Neuronal stem cell (in vitro differentiated cells): ENCODE data around the gene MAP10. TPM values are rescaled to one million over a fixed set of nuclear protein-coding genes. Genes with fewer than 3 reads are reported as not detected.

Experiments used
- DNase-seq: peaks from one replicate; pipeline ENCODE4 v3.0.0-alpha.2; 2013; ENCODE audit warnings: low spot score
- H2AFZ ChIP-seq: one replicate; pipeline ENCODE4 v1.6.1; 2013; ENCODE audit warnings: mild to moderate bottlenecking, low read length, inconsistent platforms
- H2AK5ac ChIP-seq: 2 replicates; pipeline ENCODE4 v1.6.1; 2013; ENCODE audit warnings: low read depth, mild to moderate bottlenecking, inconsistent platforms, low read length, moderate library complexity, mixed read lengths
- H2BK120ac ChIP-seq: 2 replicates; pipeline ENCODE4 v1.6.1; 2013; ENCODE audit warnings: low read depth, mild to moderate bottlenecking, inconsistent platforms, low read length, moderate library complexity, mixed read lengths
- H2BK12ac ChIP-seq: one replicate; pipeline ENCODE4 v1.6.1; 2013; ENCODE audit warnings: low read length, inconsistent platforms
- H2BK15ac ChIP-seq: 2 replicates; pipeline ENCODE4 v1.6.1; 2013; ENCODE audit warnings: mild to moderate bottlenecking, low read length, inconsistent platforms, mixed read lengths
- H2BK5ac ChIP-seq: one replicate; pipeline ENCODE4 v1.6.1; 2013; ENCODE audit warnings: inconsistent platforms, mild to moderate bottlenecking, low read length, moderate library complexity
- H3K14ac ChIP-seq: one replicate; pipeline ENCODE4 v1.6.1; 2013; ENCODE audit warnings: low read length, inconsistent platforms
- H3K18ac ChIP-seq: 2 replicates; pipeline ENCODE4 v1.6.1; 2013; ENCODE audit warnings: low read length, inconsistent platforms
- H3K23ac ChIP-seq: 2 replicates; pipeline ENCODE4 v1.6.1; 2013; ENCODE audit warnings: low read depth, mild to moderate bottlenecking, mixed read lengths, low read length, inconsistent platforms; ENCODE audit not compliant: poor library complexity
- H3K27ac ChIP-seq: replicated peaks from 3 replicates; pipeline ENCODE4 v1.5.1; 2013; ENCODE audit warnings: low read length, inconsistent platforms
- H3K27me3 ChIP-seq, 3 experiments: 2 replicates each; pipeline ENCODE4 v1.6.1; 2013; ENCODE audit warnings: low read length in 3 of 3, mild to moderate bottlenecking in 2 of 3, inconsistent platforms in 1 of 3, low read depth in 1 of 3, mixed read lengths in 1 of 3, moderate library complexity in 1 of 3; ENCODE audit not compliant: control insufficient read depth in 3 of 3, insufficient read depth in 3 of 3
- H3K36me3 ChIP-seq, 2 donors: replicated peaks in 1 of 2; 2 replicates each; pipeline ENCODE4 v1.6.1; 2013; ENCODE audit warnings: low read length in 2 of 2; ENCODE audit not compliant: control insufficient read depth in 2 of 2, insufficient read depth in 2 of 2
- H3K4ac ChIP-seq: 2 replicates; pipeline ENCODE4 v1.6.1; 2013; ENCODE audit warnings: inconsistent platforms, mild to moderate bottlenecking, low read length, moderate library complexity
- H3K4me1 ChIP-seq, 2 donors: 1 replicate in 1 of 2; 2 replicates in 1 of 2; pipeline ENCODE4 v1.6.1; 2013; ENCODE audit warnings: low read length in 2 of 2, low read depth in 1 of 2; ENCODE audit not compliant: control insufficient read depth in 2 of 2, insufficient read depth in 1 of 2
- H3K4me2 ChIP-seq: one replicate; pipeline ENCODE4 v1.6.1; 2013; ENCODE audit warnings: mild to moderate bottlenecking, low read length, inconsistent platforms; ENCODE audit not compliant: insufficient read depth, poor library complexity, severe bottlenecking
- H3K4me3 ChIP-seq, 2 donors: 2 replicates each; pipeline ENCODE4 v1.5.1; 2013; ENCODE audit warnings: low read length in 2 of 2, mild to moderate bottlenecking in 2 of 2, inconsistent platforms in 1 of 2, moderate library complexity in 1 of 2
- H3K79me1 ChIP-seq: one replicate; pipeline ENCODE4 v1.6.1; 2013; ENCODE audit warnings: low read depth, mild to moderate bottlenecking, inconsistent platforms, low read length, moderate library complexity
- H3K9ac ChIP-seq: one replicate; pipeline ENCODE4 v1.6.1; 2013; ENCODE audit warnings: mild to moderate bottlenecking, low read depth, low read length, inconsistent platforms; ENCODE audit not compliant: poor library complexity
- H3K9me3 ChIP-seq, 2 donors: replicated peaks in 1 of 2; 2 replicates each; pipeline versions ENCODE3 to v1.6.1; 2013; ENCODE audit warnings: low read length in 2 of 2, mild to moderate bottlenecking in 2 of 2, inconsistent platforms in 1 of 2, low read depth in 1 of 2, mixed read lengths in 1 of 2, moderate library complexity in 1 of 2; ENCODE audit not compliant: control insufficient read depth in 2 of 2, insufficient read depth in 1 of 2
- H4K8ac ChIP-seq: one replicate; pipeline ENCODE4 v1.6.1; 2013; ENCODE audit warnings: low read depth, mild to moderate bottlenecking, inconsistent platforms, low read length, moderate library complexity
- H4K91ac ChIP-seq: one replicate; pipeline ENCODE4 v1.6.1; 2013; ENCODE audit warnings: low read length, low read depth, mild to moderate bottlenecking, inconsistent platforms; ENCODE audit not compliant: poor library complexity
- WGBS, 2 donors: extraction: QIAGEN DNeasy Blood & Tissue Kit; methylation state at CpG; one replicate each; pipeline ENCODE4 v1.1.7; 2013; ENCODE audit warnings: missing lambda C conversion rate in 2 of 2, mixed read lengths in 1 of 2; ENCODE audit not compliant: insufficient read length in 2 of 2, insufficient replicate concordance in 1 of 2; ENCODE audit errors: extremely low coverage in 2 of 2; 5-methylcytosine and 5-hydroxymethylcytosine counted together
- polyA plus RNA-seq, 2 experiments: library from polyadenylated mRNA; stranded (reverse); fragments of 200-250 nt; gene quantifications; one replicate each; pipeline ENCODE4 v1.2.3, GENCODE V29; 2013

The MAP10 gene
- polyA plus RNA-seq (2013, experiment 1 of 2) = 2.5 TPM
- polyA plus RNA-seq (2013, experiment 2 of 2) = 2.3 TPM

DNA sequence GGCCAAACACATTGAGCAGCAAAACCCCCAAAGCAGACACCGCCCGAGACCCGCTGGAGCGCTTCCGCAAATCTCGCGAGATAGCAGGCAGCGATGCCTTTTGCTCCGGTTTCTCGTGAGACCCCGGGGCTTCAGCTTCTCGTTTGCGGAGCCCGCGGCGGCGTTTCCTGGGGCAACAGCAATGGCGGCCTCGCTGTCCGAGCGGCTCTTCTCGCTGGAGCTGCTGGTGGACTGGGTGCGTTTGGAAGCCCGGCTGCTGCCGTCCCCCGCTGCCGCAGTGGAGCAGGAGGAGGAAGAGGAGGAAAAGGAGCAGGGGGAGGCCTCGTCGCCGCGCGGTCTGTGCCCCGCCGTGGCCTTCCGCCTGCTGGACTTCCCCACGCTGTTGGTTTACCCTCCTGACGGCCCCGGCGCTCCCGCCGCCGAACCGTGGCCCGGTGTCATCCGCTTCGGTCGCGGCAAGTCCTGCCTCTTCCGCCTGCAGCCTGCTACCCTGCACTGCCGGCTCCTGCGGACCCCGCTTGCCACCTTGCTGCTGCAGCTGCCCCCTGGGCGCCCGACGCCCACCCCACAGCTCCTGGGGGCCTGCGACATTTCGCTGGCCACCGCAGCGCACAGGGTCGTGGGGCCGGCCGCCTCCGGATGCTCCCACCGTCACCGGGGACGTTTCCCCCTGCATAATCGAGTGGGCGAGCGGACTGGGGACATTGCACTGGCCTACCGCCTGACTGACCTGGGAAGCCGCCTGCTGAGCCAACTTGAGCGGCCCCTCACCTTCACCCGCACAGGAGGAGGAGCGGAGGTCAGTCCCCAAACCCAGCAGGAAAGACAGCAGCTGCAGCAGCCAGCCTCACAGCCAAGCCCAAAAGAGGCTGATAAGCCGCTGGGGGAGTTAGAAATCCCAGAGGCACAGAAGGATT is at the start of gene MAP10:
Gene MAP10 (plus strand): TSS at position 148 of the 917 bp plus-strand sequence. CDS start 34 bp downstream, at position 182.
- H3K36me3 ChIP-seq = no peaks in the 10 kb centered on the region
- peak within 1 kb of the TSS in 1 of 2 donors; percentile 88 for H3K4me3 ChIP-seq
- H3K9ac ChIP-seq = peak within 1 kb of the TSS; percentile 99
- peak within 1 kb of the TSS; percentile 27 for H3K14ac ChIP-seq
- peak within 1 kb of the TSS; percentile 85 for H2AK5ac ChIP-seq
- peak; percentile 74 for DNase-seq
- H3K9me3 ChIP-seq = no peaks in the 10 kb centered on the region
- H2BK5ac ChIP-seq = peak within 1 kb of the TSS; percentile 46
- peak within 1 kb of the TSS; percentile 89 for H4K91ac ChIP-seq
- H2BK120ac ChIP-seq = peak within 1 kb of the TSS; percentile 50
- peak within 1 kb of the TSS; percentile 73 for H3K27ac ChIP-seq
- H3K23ac ChIP-seq = peak within 1 kb of the TSS; percentile 97
- no CpG with 5 or more reads among the region's 75 CpGs for WGBS, 2 donors
- peaks cover 0 to 4% of the 10 kb centered on the region in 2 donors for H3K4me1 ChIP-seq
- H3K27me3 ChIP-seq = no peaks in the 10 kb centered on the region
- no peak within 1 kb of the TSS for H2AFZ ChIP-seq
- peak within 1 kb of the TSS; percentile 98 for H3K18ac ChIP-seq
- H3K79me1 ChIP-seq = no peaks in the 10 kb centered on the region
- peak within 1 kb of the TSS; percentile 81 for H3K4me2 ChIP-seq
- peak within 1 kb of the TSS; percentile 66 for H3K4ac ChIP-seq
- no peak within 1 kb of the TSS for H2BK12ac ChIP-seq
- no peak within 1 kb of the TSS for H2BK15ac ChIP-seq
- peak within 1 kb of the TSS; percentile 93 for H4K8ac ChIP-seq

- Histone ChIP-seq H4K8ac (no peak overlapping the region), H3K18ac (no peak overlapping the region), H3K23ac (no peak overlapping the region), H2AK5ac (no peak overlapping the region), H2BK12ac (no peak overlapping the region), H3K79me1 (no peaks in the 10 kb centered on the region), H3K27me3 (no peaks in the 10 kb centered on the region), H4K91ac (no peak overlapping the region), H3K4me1 (peaks cover 0 to 2% of the 10 kb centered on the region in 2 donors), H3K4me3 (no peak overlapping the region), H3K27ac (no peak overlapping the region), H2BK15ac (no peak overlapping the region), H3K36me3 (no peaks in the 10 kb centered on the region), H2BK5ac (no peak overlapping the region), H3K4me2 (no peak overlapping the region), H3K9me3 (peaks cover 0 to 1% of the 10 kb centered on the region in 2 donors), H2BK120ac (no peak overlapping the region), H2AFZ (no peak overlapping the region), H3K14ac (no peak overlapping the region), H3K9ac (no peak overlapping the region), H3K4ac (no peak overlapping the region)
- no peak for DNase-seq
- WGBS, 2 donors = no CpG with 5 or more reads among the region's 4 CpGs
Measured at GRCh38 chr1:232764458-232765251, 40.6 kb upstream of the MAP10 start.

GRCh38 chr1:232765542-232765941 is 39.7 kb upstream of the MAP10 start:
- no peak overlapping the region for H2BK5ac ChIP-seq
- no peaks in the 10 kb centered on the region for H3K79me1 ChIP-seq
- peaks cover 0 to 1% of the 10 kb centered on the region in 2 donors for H3K9me3 ChIP-seq
- no peak overlapping the region for H3K23ac ChIP-seq
- peaks cover 0 to 2% of the 10 kb centered on the region in 2 donors for H3K4me1 ChIP-seq
- H4K8ac ChIP-seq = no peak overlapping the region
- no peak overlapping the region for H2BK120ac ChIP-seq
- no peak overlapping the region for H2BK15ac ChIP-seq
- H3K4ac ChIP-seq = no peak overlapping the region
- H3K9ac ChIP-seq = no peak overlapping the region
- H2BK12ac ChIP-seq = no peak overlapping the region
- H2AFZ ChIP-seq = no peak overlapping the region
- DNase-seq = no peak
- no peak overlapping the region for H3K4me2 ChIP-seq
- H3K14ac ChIP-seq = no peak overlapping the region
- H2AK5ac ChIP-seq = no peak overlapping the region
- no CpG with 5 or more reads among the region's 6 CpGs for WGBS, 2 donors
- H4K91ac ChIP-seq = no peak overlapping the region
- no peak overlapping the region for H3K18ac ChIP-seq
- no peak overlapping the region for H3K27ac ChIP-seq
- no peaks in the 10 kb centered on the region for H3K36me3 ChIP-seq
- H3K4me3 ChIP-seq = no peak overlapping the region
- H3K27me3 ChIP-seq = no peaks in the 10 kb centered on the region
